HepG2 (cell line): ENCODE results near the gene PNPLA2. TPM values are rescaled to one million over a fixed set of nuclear protein-coding genes. Genes with fewer than 3 reads are reported as not detected.
A peak's percentile ranks its signal among the peaks of the same experiment; 100 is the strongest.

Experiments
- CAMTA2 ChIP-seq: sonication (generic); formaldehyde crosslinking; IDR thresholded peaks from 2 replicates; pipeline ENCODE4 v1.4.0; 2020; ENCODE audit warnings: mild to moderate bottlenecking, missing genetic modification reagents, borderline replicate concordance
- HINFP ChIP-seq: sonication (generic); formaldehyde crosslinking; IDR thresholded peaks from 2 replicates; pipeline ENCODE4 v1.4.0; 2020; ENCODE audit warnings: low read depth, mild to moderate bottlenecking, missing genetic modification reagents
- HNF1A ChIP-seq, 2 experiments: sonication (generic) in 1 of 2; formaldehyde crosslinking in 1 of 2; IDR thresholded peaks; 2 replicates each; pipeline versions ENCODE4 v1.4.0 to v1.6.1; 2016 to 2020; ENCODE audit warnings: borderline replicate concordance in 1 of 2, low read depth in 1 of 2, mild to moderate bottlenecking in 1 of 2, missing genetic modification reagents in 1 of 2
- NFKB2 ChIP-seq: sonication (generic); formaldehyde crosslinking; IDR thresholded peaks from 2 replicates; pipeline ENCODE4 v1.4.0; 2020; ENCODE audit warnings: missing genetic modification reagents, borderline replicate concordance
- PITX1 ChIP-seq: sonication (generic); formaldehyde crosslinking; IDR thresholded peaks from 2 replicates; pipeline ENCODE4 v1.5.1; 2020; ENCODE audit warnings: mild to moderate bottlenecking, missing genetic modification reagents
- PRDM15 ChIP-seq: sonication (generic); formaldehyde crosslinking; IDR thresholded peaks from 2 replicates; pipeline ENCODE4 v1.4.0; 2020; ENCODE audit warnings: missing genetic modification reagents
- UBTF ChIP-seq: sonication (generic); formaldehyde crosslinking; IDR thresholded peaks from 2 replicates; pipeline ENCODE4 v1.4.0; 2020; ENCODE audit warnings: mild to moderate bottlenecking, missing genetic modification reagents
- ZNF263 ChIP-seq: sonication (generic); formaldehyde crosslinking; IDR thresholded peaks from 2 replicates; pipeline ENCODE4 v1.4.0; 2020; ENCODE audit warnings: missing genetic modification reagents
- ZNF430 ChIP-seq: sonication (generic); formaldehyde crosslinking; IDR thresholded peaks from 2 replicates; pipeline ENCODE4 v1.9.0; 2021; ENCODE audit warnings: mild to moderate bottlenecking, missing genetic modification reagents
- ZNF546 ChIP-seq: sonication (generic); formaldehyde crosslinking; conservative IDR thresholded peaks from 2 replicates; pipeline ENCODE4 v1.8.1; 2023; ENCODE audit warnings: mild to moderate bottlenecking, missing genetic modification reagents
- ZNF577 ChIP-seq: sonication (generic); formaldehyde crosslinking; IDR thresholded peaks from 2 replicates; pipeline ENCODE4 v1.4.0; 2020; ENCODE audit warnings: mild to moderate bottlenecking, low read depth, missing genetic modification reagents, borderline replicate concordance
- ZNF768 ChIP-seq: sonication (generic); formaldehyde crosslinking; IDR thresholded peaks from 2 replicates; pipeline ENCODE4 v1.4.0; 2020; ENCODE audit warnings: missing genetic modification reagents
- ZUFSP ChIP-seq: sonication (generic); formaldehyde crosslinking; IDR thresholded peaks from 2 replicates; pipeline ENCODE4 v1.9.0; 2021; ENCODE audit warnings: missing genetic modification reagents, mild to moderate bottlenecking, borderline replicate concordance
- polyA plus RNA-seq, 8 experiments: library from polyadenylated mRNA; depleted of rRNA in 3 of 8; stranded (reverse) in 7 of 8; unstranded in 1 of 8; fragments of >200 nt; fragmentation: Illumina TruSeq in 4 of 8; extraction: Trizol in 4 of 8; gene quantifications; 2 replicates each; pipeline versions ENCODE4 v1.2.1 to v1.2.3, GENCODE V29; 2011 to 2016; ENCODE audit warnings: low read depth in 4 of 8, missing spikeins in 1 of 8, mixed read lengths in 1 of 8; ENCODE audit not compliant: insufficient read depth in 1 of 8
- total RNA-seq, 5 experiments: library from RNA; depleted of rRNA; stranded (reverse); fragments of >200 nt; fragmentation: Illumina TruSeq; extraction: Trizol; gene quantifications; 2 replicates each; pipeline ENCODE4 v1.2.3, GENCODE V29; 2016; ENCODE audit warnings: low read depth in 1 of 5

PNPLA2 gene
- total and polyA plus RNA-seq, 2 of the 13 experiments (the other 11 are each of a cell fraction or from before 2014, with no cell fraction given) = 10.5 to 43.2 TPM

GRCh38 chr11:841981-842369, 23.3 kb downstream of the PNPLA2 start (continued):
- peak; percentile 37 for TF ChIP-seq ZNF546
- TF ChIP-seq CAMTA2 (CRISPR knock-in tag) = no peak
- peak; percentile 35; the same call in 1 of the 2 replicates for TF ChIP-seq ZNF263 (CRISPR knock-in tag)
- 0 out of 2 replicates have a peak, but pooled peaks have one; percentile 7 for TF ChIP-seq NFKB2 (CRISPR knock-in tag)
- TF ChIP-seq PITX1 (CRISPR knock-in tag) = 0 out of 2 replicates have a peak, but pooled peaks have one; percentile 11
- TF ChIP-seq HNF1A (IDR thresholded peaks at IDR 0.05; ENCODE audit: low read depth) = no peak
- TF ChIP-seq HNF1A (CRISPR knock-in tag; IDR thresholded peaks at IDR 0.05; ENCODE audit: borderline replicate concordance) = 0 out of 2 replicates have a peak, but pooled peaks have one; percentile 2
- TF ChIP-seq ZUFSP (CRISPR knock-in tag) = no peak
- 0 out of 2 replicates have a peak, but pooled peaks have one; percentile 4 for TF ChIP-seq UBTF (CRISPR knock-in tag)
- TF ChIP-seq ZNF577 (CRISPR knock-in tag) = no peak
- 0 out of 2 replicates have a peak, but pooled peaks have one; percentile 33 for TF ChIP-seq ZNF430 (CRISPR knock-in tag)
- peak; percentile 6; the same call in 1 of the 2 replicates for TF ChIP-seq HINFP
- TF ChIP-seq PRDM15 = 0 out of 2 replicates have a peak, but pooled peaks have one; percentile 11
- TF ChIP-seq ZNF768 (CRISPR knock-in tag) = peak; percentile 0; the same call in 1 of the 2 replicates
